GM23248 (cell line): ENCODE data around the gene CHN1.

Source experiments
- EZH2 ChIP-seq: fragments of 200-600 bp; sonication (generic); IDR thresholded peaks from 2 replicates; pipeline ENCODE4 v1.6.1; 2018; ENCODE audit warnings: antibody characterized with exemption, mild to moderate bottlenecking; ENCODE audit not compliant: insufficient read depth, poor library complexity, severe bottlenecking
- EZH2phosphoT487 ChIP-seq: fragments of 200-600 bp; sonication (generic); IDR thresholded peaks from 2 replicates; pipeline ENCODE4 v1.6.1; 2018; ENCODE audit warnings: antibody characterized with exemption, moderate library complexity, mild to moderate bottlenecking, low read depth; ENCODE audit not compliant: insufficient read depth

DNA sequence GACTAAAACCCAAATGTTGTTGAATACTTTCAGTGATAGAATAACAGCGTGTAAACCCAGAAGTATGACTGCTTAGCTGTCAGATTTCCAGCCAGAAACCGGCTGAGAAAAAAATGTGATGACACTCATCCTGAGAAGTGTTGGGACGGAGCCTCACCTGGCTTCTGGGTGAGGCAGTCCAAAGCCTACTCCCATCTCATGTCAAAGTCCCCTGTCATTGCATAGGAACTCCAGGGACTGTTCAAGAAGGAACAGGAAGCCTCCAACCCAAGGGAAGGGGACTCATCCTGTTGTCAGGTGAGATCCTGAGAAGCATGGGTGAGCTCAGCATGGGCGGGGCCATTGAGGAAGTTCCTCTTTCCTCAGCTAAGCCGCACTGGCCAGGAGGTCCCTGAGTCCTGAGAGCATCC is 229.6 kb downstream of the CHN1 start:
- TF ChIP-seq EZH2 (no peak), EZH2phosphoT487 (no peak)
